Ovary (tissue), 9 donors: Measurements from ENCODE around the gene CASP2. TPM values are rescaled to one million over a fixed set of nuclear protein-coding genes. Genes with fewer than 3 reads are reported as not detected.

Source experiments
- DNase-seq, 5 donors: peaks; one replicate each; pipeline ENCODE4 v3.0.0-alpha.2; 2019 to 2020
- H3K27ac ChIP-seq, 2 donors: fragments of 200-600 bp; one replicate each; pipeline versions ENCODE4 v1.5.1 to v1.8.0; 2019 to 2022
- H3K27me3 ChIP-seq: fragments of 200-600 bp; one replicate; pipeline ENCODE4 v1.8.0; 2022
- H3K36me3 ChIP-seq: fragments of 200-600 bp; sonication (generic); one replicate; pipeline ENCODE4 v1.5.1; 2019
- H3K4me1 ChIP-seq: one replicate; pipeline ENCODE4 v1.8.1; 2013; ENCODE audit warnings: mild to moderate bottlenecking, moderate library complexity; ENCODE audit not compliant: insufficient read depth
- H3K4me3 ChIP-seq: fragments of 200-600 bp; sonication (generic); one replicate; pipeline ENCODE4 v1.5.1; 2017
- H3K9me3 ChIP-seq, 2 donors: fragments of 200-600 bp in 1 of 2; sonication (generic) in 1 of 2; one replicate each; pipeline versions ENCODE4 v1.5.1 to v1.8.1; 2013 to 2019; ENCODE audit warnings: mild to moderate bottlenecking in 1 of 2, moderate library complexity in 1 of 2
- CTCF ChIP-seq, 3 donors: fragments of 450-650 bp in 2 of 3; fragments of 200-600 bp in 1 of 3; IDR thresholded peaks; one replicate each; pipeline versions ENCODE4 v1.5.1 to v1.8.0; 2016 to 2022; ENCODE audit warnings: antibody characterized with exemption in 3 of 3, mild to moderate bottlenecking in 1 of 3
- EP300 ChIP-seq: sonication (generic); formaldehyde crosslinking; IDR thresholded peaks from one replicate; pipeline ENCODE4 v1.6.1; 2017; ENCODE audit warnings: antibody characterized with exemption
- POLR2A ChIP-seq: fragments of 450-650 bp; IDR thresholded peaks from one replicate; pipeline ENCODE4 v1.6.1; 2017; ENCODE audit warnings: antibody characterized with exemption, mild to moderate bottlenecking, moderate library complexity
- WGBS, 3 donors: extraction: QIAGEN DNeasy Blood & Tissue Kit in 1 of 3; methylation state at CpG; one replicate each; pipeline versions ENCODE4 v1.1.5 to v1.1.7; 2013 to 2017; 5-methylcytosine and 5-hydroxymethylcytosine counted together
- intact Hi-C, 4 donors: fragments of 100-400 bp; cut with DNase I; formaldehyde crosslinking; loops; one replicate each; pipeline versions ENCODE4 v1.11.0 to v1.15.1; 2022 to 2023
- polyA plus RNA-seq, 2 donors: library from polyadenylated mRNA; stranded (reverse); fragments of 200-250 nt in 1 of 2; fragments of 350-450 nt in 1 of 2; fragmentation: Illumina TruSeq in 1 of 2; extraction: RNeasy Lipid Tissue Mini Kit (QIAGEN cat#74804) in 1 of 2; gene quantifications; one replicate each; pipeline ENCODE4 v1.2.3, GENCODE V29; 2013 to 2014
- total RNA-seq, 7 donors: library from RNA; depleted of rRNA in 2 of 7; stranded (reverse); fragments of >200 nt in 2 of 7; fragmentation: NEBNext Ultra II Directional in 3 of 7; extraction: Animal tissue kit (Norgen Biotek cat#: 25700) in 3 of 7; gene quantifications; one replicate each; pipeline versions ENCODE4 v1.1.0 to v1.2.4, GENCODE V29; 2016 to 2023
- donor health status: DM: no; HTN: no; CAD: no; lungs with moderate emphysema.
- donor health status: DM: no; HTN: no; CAD: no.
- donor health status: Bipolar disorder and iron deficiency.
- donor health status: DM: yes; HTN: yes; CAD: no.
- donor health status: DM: no; HTN: no; CAD: no.
- donor health status: DM: yes; HTN: yes; CAD: no.

Gene CASP2
- total and polyA plus RNA-seq, 9 donors = 7.7 to 26.6 (median 23.0) TPM

GRCh38 chr7:143245123-143245522, 43.0 kb upstream of the CASP2 start:
- Histone ChIP-seq H3K27me3 (no peaks in the 10 kb centered on the region), H3K9me3 (no peaks in the 10 kb centered on the region), H3K4me1 (peaks cover 1% of the 10 kb centered on the region), H3K4me3 (no peak overlapping the region), H3K27ac (no peak overlapping the region), H3K36me3 (no peaks in the 10 kb centered on the region)
- intact Hi-C loops = loop anchor here in 2 of 4 donors (10.0 kb wide), 1 partner anchor 60 kb away; no protein-coding TSS in a partner anchor
- TF ChIP-seq EP300 (no peak), CTCF (IDR thresholded peaks at IDR 0.05) (no peak), POLR2A (no peak)
- WGBS, 3 donors = 61 to 72% (median 67%) methylated on average over 3 of the region's 3 CpGs
- no peak for DNase-seq

DNA sequence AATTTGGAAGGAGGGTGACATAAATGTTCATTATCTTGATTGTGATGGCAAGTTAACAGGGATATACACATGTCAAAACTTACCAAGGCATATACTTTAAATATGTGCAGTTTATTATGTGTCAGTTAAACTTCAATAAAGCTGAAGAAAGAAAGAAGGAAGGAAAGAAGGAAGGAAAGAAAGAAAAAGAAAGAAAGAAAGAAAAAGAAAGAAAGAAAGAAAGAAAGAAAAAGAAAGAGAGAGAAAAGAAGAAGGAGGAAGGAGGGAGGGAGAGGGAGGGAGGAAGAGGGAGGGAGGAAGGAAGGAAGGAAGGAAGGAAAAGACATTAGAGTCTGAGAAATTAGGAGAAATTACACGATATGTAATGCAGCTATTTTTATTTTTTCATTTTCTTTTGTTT, 40.8 kb upstream of the CASP2 start:
- DNase-seq = no peak
- no peak overlapping the region for H3K27ac ChIP-seq
- H3K27me3 ChIP-seq = no peaks in the 10 kb centered on the region
- no peak for TF ChIP-seq POLR2A
- TF ChIP-seq CTCF (IDR thresholded peaks at IDR 0.05) = no peak
- TF ChIP-seq EP300 = no peak
- 66 to 75% (median 67%) methylated on average over 1 of the region's 1 CpG for WGBS, 3 donors
- intact Hi-C loops = loop anchor here in 2 of 4 donors (10.0 kb wide), 1 partner anchor 57 kb away; no protein-coding TSS in a partner anchor
- H3K36me3 ChIP-seq = no peaks in the 10 kb centered on the region
- no peak overlapping the region for H3K4me3 ChIP-seq
- no peaks in the 10 kb centered on the region for H3K4me1 ChIP-seq
- H3K9me3 ChIP-seq = no peaks in the 10 kb centered on the region

DNA sequence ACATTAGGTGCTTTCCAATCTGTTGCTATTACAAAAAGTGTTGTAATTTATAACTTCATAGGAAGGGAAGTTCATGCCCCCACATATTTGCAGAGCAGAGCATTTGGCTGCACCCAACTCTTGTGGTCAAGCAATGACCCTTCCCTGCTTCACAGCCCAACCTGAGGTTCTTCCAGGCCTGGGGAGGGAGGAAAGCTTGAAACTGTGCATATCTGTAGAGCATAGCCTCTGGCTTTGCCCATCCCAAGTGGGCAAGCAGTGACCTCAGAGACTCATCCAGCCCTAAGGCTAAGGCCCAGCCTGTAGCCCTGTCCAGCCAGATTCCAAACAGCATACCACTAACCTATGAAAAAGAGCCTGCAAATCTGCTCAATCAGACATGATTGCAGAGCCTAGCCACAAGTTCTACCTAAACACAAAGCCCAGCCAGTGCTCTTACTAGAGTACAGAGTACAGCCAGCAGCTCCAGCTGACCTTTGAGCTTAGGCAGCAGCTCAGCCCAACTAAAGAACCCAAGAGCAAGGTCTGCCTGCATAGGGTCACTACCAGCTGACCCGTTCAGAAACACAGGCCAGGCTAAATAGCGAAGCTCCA, 39.3 kb upstream of the CASP2 start:
- Histone ChIP-seq H3K4me3 (no peak overlapping the region), H3K27ac (no peak overlapping the region), H3K27me3 (no peaks in the 10 kb centered on the region), H3K4me1 (no peaks in the 10 kb centered on the region), H3K36me3 (no peaks in the 10 kb centered on the region), H3K9me3 (no peaks in the 10 kb centered on the region)
- intact Hi-C loops = loop anchor here in 2 of 4 donors (10.0 kb wide), 1 partner anchor 56 kb away; no protein-coding TSS in a partner anchor
- no peak for DNase-seq
- WGBS, 3 donors = 68 to 85% (median 84%) methylated on average over 2 of the region's 2 CpGs
- no peak for TF ChIP-seq EP300
- no peak for TF ChIP-seq CTCF (IDR thresholded peaks at IDR 0.05)
- no peak for TF ChIP-seq POLR2A

DNA sequence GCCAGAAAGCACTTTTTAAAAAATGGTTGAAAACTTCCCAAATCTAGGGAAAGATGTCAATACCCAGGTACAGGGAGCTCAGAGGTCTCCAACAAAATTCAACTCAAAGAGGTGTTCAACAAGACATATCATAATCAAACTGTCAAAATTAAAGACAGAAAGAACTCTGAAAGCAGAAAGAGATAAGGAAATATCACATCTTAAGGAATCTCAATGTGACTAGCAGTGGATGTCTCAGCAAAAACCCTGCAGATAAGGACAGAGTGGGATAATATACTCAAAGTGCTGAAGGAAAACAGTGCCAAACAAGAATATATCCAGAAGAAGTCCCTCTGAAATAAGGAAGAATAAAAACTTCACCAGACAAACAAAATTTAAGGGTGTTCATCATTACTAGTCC, 38.0 kb upstream of the CASP2 start:
- Histone ChIP-seq H3K4me1 (no peaks in the 10 kb centered on the region), H3K27ac (no peak overlapping the region), H3K36me3 (no peaks in the 10 kb centered on the region), H3K9me3 (no peaks in the 10 kb centered on the region), H3K4me3 (no peak overlapping the region), H3K27me3 (no peaks in the 10 kb centered on the region)
- DNase-seq = no peak
- intact Hi-C loops = no loop called here
- TF ChIP-seq POLR2A (no peak), EP300 (no peak)

DNA sequence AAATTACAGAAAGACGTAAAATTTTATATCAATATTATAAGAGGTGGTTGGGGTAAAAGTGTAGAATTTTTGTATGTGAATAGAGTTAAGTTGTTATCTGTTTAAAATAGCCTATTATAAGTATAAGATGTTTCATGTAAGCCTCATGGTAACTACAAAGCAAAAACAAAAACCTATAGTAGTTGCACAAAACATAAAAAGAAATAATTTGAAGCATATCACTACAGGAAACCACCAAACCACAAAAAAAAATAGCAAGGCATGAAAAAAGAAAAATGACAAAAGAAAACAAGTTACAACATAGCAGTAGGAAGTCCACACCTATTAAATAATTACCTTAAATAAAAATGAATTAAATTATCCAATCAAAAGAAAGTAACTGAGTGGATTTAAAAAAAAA, 37.3 kb upstream of the CASP2 start:
- no peak overlapping the region for H3K27ac ChIP-seq
- intact Hi-C loops = no loop called here
- no peak overlapping the region for H3K4me3 ChIP-seq
- no peak for DNase-seq
- H3K4me1 ChIP-seq = no peaks in the 10 kb centered on the region
- H3K9me3 ChIP-seq = no peaks in the 10 kb centered on the region
- no peaks in the 10 kb centered on the region for H3K36me3 ChIP-seq
- 87 to 91% (median 89%) methylated on average over 1 of the region's 1 CpG for WGBS, 3 donors
- no peaks in the 10 kb centered on the region for H3K27me3 ChIP-seq
- TF ChIP-seq EP300 (no peak), POLR2A (no peak), CTCF (IDR thresholded peaks at IDR 0.05) (no peak)
